GM19193 (cell line): ENCODE measurements around the gene CCDC9.

ENCODE experiments used
- POLR2A ChIP-seq: IDR thresholded peaks from 4 replicates; pipeline ENCODE4 v1.6.1; 2011; ENCODE audit not compliant: insufficient read depth, insufficient read length; ENCODE audit errors: extremely low read depth

The CCDC9 gene

DNA sequence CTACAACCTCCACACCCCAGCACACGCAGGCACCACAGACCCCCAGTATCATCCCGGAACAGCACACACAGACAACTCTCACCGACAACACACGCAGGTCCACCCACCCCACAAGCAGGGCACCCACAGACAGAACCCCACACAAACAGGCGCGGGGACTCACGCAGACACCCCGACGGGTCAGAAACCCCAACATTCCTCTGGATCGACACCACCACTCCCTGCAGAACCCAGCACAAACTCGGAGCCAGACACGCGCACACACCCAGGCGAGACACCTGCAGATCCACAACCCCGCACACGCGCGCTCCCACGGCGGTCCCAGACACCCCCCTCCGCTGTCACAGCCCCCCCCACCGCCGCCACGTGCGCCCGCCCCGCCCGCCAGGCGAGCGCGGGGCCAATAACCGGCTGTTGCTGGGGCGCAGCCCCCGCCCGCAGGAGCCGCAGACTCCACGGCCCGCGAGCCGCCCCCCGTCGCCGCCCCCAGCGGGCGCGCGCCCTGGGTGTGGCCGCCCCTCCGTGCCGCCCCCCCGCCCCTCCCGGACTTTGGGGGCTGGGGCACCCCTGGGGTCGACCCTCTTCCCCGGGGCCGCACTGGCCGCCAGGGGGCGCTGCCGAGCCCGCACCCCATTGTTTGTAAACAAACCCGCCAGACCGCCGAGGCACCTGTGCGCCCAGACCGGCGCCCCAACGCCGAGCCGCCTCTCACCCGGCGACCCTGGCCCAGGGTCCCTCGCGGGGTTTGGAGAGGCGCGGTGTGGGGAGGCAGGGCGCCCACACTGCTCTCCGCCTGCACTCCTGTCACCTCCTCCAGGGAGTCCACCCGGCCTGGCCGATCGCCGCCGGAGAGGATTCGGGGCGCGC, 26.0 kb upstream of the CCDC9 start:
- TF ChIP-seq POLR2A: peak; percentile 14

- TF ChIP-seq POLR2A: no peak
Observed at GRCh38 chr19:47230921-47231214, 25.5 kb upstream of the CCDC9 start, which contains the start of gene BBC3. Gene BBC3 (minus strand): TSS chr19:47231199. CDS start chr19:47228431, 2,768 bp downstream.

DNA sequence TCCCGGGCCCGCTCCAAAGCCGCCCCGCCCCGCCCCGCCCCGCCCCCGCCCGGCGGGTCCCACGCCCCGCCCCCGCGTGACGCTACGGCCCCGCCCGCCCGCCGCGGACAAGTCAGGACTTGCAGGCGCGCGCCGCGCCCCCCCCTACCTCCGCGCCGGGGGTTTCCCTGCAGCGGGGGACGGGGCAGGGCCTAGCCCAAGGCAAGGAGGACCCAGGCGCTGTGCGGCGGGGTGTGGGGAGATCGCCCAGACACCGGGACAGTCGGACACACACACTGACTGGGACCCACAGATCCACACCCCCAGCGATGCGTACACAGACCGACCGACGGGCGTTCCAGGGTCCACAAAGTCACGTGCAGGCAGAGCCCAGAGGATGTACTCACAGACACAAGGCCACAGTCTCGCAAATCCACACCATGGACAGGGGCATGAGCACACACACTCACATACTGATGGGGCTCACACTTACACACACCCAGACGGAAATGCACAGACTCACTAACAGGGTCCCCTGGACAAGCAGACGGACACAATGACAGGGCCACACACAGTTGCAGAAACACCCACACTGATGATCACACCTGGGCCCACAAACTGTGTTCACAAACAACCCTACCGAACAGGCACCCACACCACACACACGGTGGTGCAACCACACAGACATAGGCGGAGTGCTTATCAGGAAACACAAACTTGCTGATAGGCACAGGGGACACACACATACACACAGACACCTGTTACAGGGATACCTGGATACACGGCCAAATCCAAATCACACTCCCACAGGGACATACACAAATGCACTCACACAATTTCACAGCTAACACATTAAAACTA, 24.9 kb upstream of the CCDC9 start:
- TF ChIP-seq POLR2A: peak; percentile 81

GRCh38 chr19:47232422-47233211, 23.7 kb upstream of the CCDC9 start:
- peak; percentile 25 for TF ChIP-seq POLR2A

DNA sequence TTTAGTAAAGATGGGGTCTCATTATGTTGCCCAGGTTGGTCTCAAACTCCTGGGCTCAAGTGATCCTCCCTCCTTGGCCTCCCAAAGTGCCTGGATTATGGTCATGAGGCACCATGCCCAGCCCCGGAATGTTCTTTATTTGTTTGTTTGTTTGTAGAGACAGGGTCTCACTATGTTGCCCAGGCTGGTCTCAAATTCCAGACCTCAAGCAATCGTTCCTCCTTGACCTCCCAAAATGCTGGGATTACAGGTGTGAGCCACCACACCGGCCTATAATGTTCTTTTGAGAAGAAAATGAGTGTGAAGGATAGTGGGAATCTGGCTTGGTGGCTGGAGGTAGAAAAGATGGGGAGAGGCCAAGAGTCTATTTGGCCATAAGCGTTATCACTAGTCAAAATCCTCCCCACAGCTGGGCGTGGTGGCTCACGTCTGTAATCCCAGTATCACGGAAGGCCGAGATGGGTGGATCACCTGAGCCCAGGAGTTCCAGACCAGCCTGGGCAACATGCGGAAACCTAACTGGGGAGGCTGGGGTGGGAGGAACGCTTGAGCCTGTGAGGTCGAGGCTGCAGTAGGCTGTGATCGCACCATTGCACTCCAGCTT, 20.2 kb upstream of the CCDC9 start:
- no peak for TF ChIP-seq POLR2A

GRCh38 chr19:47239152-47239551, 17.2 kb upstream of the CCDC9 start:
- TF ChIP-seq POLR2A: no peak

DNA sequence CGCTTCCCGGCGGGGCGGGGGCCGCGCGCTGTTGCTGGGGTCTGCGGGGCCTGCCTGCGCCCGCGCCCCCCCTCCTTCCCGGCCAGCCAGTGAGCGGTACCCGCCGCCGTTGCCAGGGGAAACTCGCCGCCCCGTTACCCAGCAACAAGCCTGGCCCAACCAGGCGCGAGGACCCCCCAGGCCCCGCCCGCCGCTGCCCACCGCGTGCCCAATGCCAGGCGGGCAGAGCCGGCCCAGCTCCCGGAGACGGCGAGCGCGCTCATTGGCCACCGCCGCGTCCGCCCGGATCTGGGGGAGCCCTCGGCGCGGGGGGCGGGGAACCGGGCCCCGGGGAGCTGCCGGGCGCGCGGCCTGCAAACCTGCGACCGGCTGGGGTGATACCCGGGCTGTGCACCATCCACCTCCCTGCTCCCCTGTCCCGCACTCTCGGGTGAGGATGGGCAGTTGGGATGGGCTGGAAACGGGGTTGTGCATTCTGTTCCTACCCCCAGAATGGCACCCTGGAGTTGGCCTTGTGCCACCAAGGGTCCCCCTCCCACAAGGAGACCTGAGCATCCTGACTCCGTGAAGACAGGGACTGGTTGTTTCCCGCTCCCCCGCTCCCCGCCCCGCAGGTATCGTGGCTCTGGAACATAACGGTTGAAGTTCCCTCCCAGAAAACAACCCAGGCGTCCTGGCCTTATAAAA, 16.6 kb upstream of the CCDC9 start:
- TF ChIP-seq POLR2A: no peak

DNA sequence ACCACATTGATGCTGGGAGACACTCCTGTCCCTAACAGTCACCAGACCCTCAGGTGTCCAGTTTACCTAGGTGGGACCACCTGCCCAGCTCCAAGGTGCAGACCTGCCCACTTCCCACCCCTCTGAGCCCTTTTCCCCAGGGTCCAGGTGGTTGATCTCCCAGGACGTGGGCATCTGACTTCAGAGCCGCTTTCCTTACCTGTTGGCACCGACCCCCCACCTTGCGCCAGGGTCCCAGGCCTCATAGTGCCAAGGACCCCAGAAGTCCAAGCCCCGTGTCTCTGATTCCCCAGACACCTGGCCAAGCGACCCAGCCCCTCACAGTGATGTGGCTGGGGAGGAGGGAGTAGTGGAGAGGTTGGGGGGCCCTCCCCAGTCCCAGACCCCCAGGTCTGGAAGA, 15.8 kb upstream of the CCDC9 start:
- no peak for TF ChIP-seq POLR2A

DNA sequence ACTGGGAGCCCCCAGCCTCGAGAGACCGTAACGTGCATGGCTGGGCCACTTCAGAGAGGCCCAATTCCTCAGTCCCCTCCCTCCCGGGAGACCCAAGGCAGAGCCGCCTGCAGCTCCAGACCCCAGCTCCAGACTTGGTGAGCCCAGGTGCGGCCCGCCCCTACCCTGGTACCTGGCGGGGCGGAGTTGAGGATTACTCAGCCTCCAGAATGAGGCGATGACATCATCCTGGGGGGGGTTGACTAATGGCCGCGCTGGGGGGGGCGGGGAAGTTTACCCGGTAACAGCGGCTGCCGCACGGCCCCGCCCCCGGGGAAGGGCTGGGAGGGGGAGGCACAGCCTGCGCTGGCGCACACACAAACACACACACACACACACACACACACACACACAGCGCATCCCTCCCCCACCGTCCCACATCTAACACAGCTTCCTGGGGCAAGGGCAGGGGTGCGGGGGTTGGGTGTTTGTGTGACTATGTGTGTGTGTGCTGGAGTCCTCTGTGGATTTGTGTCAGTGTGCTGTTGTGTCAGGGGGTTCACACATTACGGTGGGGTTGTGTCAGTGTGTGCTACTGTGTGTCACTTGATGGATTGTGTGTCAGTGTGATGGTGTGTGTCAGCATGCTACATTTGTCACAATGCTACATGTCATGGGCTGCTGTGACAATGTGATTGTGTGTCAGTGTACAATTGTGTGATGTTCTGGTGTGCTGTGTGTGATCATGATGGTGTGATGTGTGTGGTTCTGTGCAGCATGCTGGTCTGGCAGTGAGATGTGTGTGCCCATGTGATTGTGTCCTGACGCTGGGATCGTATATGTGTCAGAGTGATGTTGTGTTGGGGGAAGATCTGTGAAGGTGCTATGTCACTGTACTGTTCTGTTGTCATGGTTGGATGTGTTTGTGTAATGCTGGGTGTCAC, 15.1 kb upstream of the CCDC9 start:
- TF ChIP-seq POLR2A: no peak

DNA sequence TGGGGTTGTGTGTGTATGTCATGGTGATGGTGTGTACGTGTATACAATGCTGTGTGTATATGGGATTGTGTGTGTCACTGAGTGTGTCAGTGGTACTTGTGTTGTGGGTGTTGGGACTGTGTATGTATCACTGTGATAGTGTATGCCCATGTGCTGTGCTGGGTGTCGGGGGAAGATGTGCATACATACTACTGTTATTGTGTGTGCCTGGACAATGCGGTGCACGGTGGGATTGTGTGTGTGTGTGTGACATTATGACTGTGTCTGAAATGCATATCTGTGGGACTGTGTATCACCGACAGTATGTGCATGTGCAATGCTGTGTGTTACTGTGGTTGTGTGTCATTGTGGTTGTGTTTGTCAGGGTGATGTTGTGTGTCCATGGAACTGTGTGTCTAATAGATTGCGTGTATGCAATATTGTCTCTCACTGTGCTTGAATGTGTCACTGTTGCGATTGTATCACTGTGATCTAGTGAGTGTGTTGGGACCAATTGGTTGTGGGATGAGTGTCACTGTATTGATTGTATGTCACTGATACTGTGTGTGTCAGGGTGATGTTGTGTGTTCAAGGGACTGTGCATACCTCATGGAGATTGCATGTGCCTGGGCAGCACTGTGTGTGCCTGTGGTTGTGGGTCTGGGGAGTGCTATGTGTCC, 14.3 kb upstream of the CCDC9 start:
- TF ChIP-seq POLR2A: no peak

GRCh38 chr19:47243364-47243775, 13.0 kb upstream of the CCDC9 start:
- no peak for TF ChIP-seq POLR2A

DNA sequence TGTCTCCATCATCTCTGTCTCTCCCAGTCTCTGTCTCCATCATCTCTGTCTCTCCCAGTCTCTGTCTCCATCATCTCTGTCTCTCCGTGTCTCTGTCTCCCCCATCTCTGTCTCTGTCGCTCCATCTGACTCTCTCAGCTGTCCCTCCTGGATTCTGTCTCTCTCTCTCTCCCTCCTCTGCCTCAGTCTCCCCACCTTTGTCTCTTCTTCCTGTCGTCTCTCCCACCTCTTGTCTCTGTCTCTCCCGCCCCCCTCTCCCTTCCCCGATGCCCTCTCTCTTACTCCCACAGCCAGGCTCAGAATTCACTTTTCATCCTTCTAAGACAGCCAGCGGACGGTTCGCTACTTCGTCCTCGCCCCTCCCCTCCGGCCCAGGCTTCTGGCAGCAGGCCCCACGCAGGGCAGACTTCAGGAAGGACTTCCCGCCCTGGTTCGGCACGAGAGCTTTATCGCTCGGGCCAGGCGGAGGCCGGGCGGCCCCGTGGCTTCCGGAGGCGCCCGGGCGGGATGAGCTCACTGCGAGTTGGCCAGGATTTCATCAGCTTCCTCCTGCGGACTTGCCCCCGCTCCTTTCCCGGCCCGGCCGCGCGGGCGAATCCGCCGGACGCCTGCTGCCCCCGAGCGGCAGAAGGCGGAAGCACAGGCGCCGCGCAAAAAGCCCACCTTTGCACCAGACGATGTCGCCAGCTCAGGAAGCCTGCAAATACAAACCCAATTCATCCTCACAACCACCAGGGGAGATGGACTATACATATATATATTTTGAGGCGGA, 12.4 kb upstream of the CCDC9 start:
- TF ChIP-seq POLR2A: peak; percentile 61

DNA sequence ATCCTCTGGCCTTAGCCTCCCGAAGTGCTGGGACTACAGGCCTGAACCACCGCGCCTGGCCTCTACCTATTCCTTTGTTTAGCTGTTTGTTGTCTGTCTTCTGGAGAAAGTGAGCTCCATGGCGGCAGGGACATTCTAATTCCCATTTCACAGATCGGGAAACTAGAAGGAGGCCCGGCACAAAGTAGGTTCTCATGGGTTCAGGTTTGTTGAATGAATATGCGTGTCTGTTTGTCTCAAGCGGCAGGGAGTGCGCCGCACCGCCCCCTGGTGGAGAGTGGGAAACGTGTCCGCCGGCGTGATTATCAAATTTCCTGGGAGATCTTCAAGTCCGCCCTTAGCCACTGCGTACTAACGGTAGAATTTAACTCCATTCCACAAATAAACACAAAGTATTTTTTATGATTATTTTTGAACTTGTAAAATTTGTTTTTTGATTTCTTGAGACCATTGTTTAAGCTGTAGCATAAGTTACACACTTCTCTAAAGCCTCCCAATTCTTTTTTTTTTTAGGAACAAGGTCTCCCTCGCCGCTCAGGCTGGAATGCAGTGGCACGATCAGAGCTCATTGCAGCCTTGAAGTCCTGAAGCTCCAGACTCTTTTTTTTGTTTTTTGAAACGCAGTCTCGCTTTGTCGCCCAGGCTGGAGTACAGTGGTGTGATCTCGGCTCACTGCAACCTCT, 8.9 kb upstream of the CCDC9 start:
- no peak for TF ChIP-seq POLR2A
